AG08395 (cell line): Measurements from ENCODE around the gene SMS.

Experiments
- DNase-seq: peaks from one replicate; pipeline ENCODE4 v3.0.0; 2012; ENCODE audit warnings: mixed read lengths, low spot score

The SMS gene

GRCh38 chrX:21978346-21978745 is 37.8 kb downstream of the SMS start:
- DNase-seq, result no peak

- no peak for DNase-seq
These were observed 41.8 kb downstream of the SMS start for GRCh38 chrX:21982311-21982710.

GRCh38 chrX:21985332-21985777 is 44.8 kb downstream of the SMS start:
- DNase-seq, result peak; percentile 90

- peak; percentile 11 for DNase-seq
These were observed 46.1 kb downstream of the SMS start for GRCh38 chrX:21986596-21986995.

- no peak for DNase-seq
These were observed 48.9 kb downstream of the SMS start for GRCh38 chrX:21989384-21989783.

GRCh38 chrX:21990832-21991231 is 50.3 kb downstream of the SMS start:
- DNase-seq, result no peak

GRCh38 chrX:21991504-21991903 is 51.0 kb downstream of the SMS start:
- no peak for DNase-seq

- DNase-seq, result no peak
These were observed 52.8 kb downstream of the SMS start for GRCh38 chrX:21993265-21993664.

- peak; percentile 11 for DNase-seq
These were observed 56.5 kb downstream of the SMS start for GRCh38 chrX:21996872-21997455.

- DNase-seq, result no peak
These were observed 57.5 kb downstream of the SMS start for GRCh38 chrX:21998037-21998436.

GRCh38 chrX:22004866-22005265 is 64.4 kb downstream of the SMS start:
- DNase-seq, result no peak

- no peak for DNase-seq
These were observed 71.5 kb downstream of the SMS start for GRCh38 chrX:22012051-22012450.

- DNase-seq, result no peak
These were observed 72.4 kb downstream of the SMS start for GRCh38 chrX:22012931-22013330.

- no peak for DNase-seq
These were observed 74.7 kb downstream of the SMS start for GRCh38 chrX:22015139-22015750.

- no peak for DNase-seq
These were observed 81.3 kb downstream of the SMS start for GRCh38 chrX:22021751-22022324.

- no peak for DNase-seq
These were observed 84.1 kb downstream of the SMS start for GRCh38 chrX:22024577-22024976.

GRCh38 chrX:22025751-22026150 is 85.2 kb downstream of the SMS start:
- DNase-seq, result no peak

- no peak for DNase-seq
These were observed 86.2 kb downstream of the SMS start for GRCh38 chrX:22026731-22027130.

GRCh38 chrX:22032084-22032483 is 91.6 kb downstream of the SMS start, which contains the start of gene PHEX:
Gene PHEX (plus strand): TSS chrX:22032325. CDS start chrX:22033006, 681 bp downstream.
- no peak for DNase-seq

- no peak for DNase-seq
These were observed 92.0 kb downstream of the SMS start for GRCh38 chrX:22032506-22032905.

- DNase-seq, result no peak
These were observed 93.3 kb downstream of the SMS start for GRCh38 chrX:22033818-22034217.

- DNase-seq, result no peak
These were observed 94.7 kb downstream of the SMS start for GRCh38 chrX:22035236-22035635.

- DNase-seq, result no peak
These were observed 96.7 kb downstream of the SMS start for GRCh38 chrX:22037225-22037624.
